HG03354 (cell line): ENCODE measurements around the gene SIRT3.
A peak's percentile ranks its signal among the peaks of the same experiment; 100 is the strongest.
"Not testable (repeated sequence)": the region's sequence is repeated elsewhere in the genome, so short reads cannot be mapped to it uniquely, and the experiment has no call there.

Experiments
- ATAC-seq: cut with Tn5 transposase; IDR thresholded peaks from one replicate; pipeline ENCODE4 v1.9.1; 2021; ENCODE audit warnings: mild to moderate bottlenecking; ENCODE audit not compliant: unreplicated experiment, poor library complexity, severe bottlenecking

Gene SIRT3

DNA sequence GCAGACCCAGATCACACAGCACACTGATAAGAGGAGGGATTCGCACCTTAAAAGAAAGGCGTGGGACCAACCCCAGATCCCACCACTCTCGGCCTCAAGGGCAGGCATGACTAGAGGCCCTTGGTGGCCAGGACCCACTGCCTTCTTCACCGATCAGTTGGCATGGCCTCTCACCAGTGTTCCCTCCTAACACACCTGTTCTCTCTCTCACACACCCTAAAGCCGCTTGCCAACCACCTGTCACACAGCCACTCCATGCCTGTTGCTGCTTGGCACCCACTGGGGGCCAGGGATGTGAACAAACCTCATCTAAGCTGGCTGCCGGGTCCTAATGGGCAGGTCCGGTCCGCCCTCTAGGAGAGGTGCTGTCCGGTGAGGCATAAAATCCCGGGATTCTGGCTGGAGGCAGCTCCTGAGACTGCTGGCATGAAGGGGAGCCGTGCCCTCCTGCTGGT, 43.4 kb downstream of the SIRT3 start, which contains the start of gene SCGB1C1:
SCGB1C1 (plus strand) TSS at position 405 of the 455 bp plus-strand sequence; CDS start at position 427, 22 bp downstream.
- not testable (repeated sequence) for ATAC-seq

DNA sequence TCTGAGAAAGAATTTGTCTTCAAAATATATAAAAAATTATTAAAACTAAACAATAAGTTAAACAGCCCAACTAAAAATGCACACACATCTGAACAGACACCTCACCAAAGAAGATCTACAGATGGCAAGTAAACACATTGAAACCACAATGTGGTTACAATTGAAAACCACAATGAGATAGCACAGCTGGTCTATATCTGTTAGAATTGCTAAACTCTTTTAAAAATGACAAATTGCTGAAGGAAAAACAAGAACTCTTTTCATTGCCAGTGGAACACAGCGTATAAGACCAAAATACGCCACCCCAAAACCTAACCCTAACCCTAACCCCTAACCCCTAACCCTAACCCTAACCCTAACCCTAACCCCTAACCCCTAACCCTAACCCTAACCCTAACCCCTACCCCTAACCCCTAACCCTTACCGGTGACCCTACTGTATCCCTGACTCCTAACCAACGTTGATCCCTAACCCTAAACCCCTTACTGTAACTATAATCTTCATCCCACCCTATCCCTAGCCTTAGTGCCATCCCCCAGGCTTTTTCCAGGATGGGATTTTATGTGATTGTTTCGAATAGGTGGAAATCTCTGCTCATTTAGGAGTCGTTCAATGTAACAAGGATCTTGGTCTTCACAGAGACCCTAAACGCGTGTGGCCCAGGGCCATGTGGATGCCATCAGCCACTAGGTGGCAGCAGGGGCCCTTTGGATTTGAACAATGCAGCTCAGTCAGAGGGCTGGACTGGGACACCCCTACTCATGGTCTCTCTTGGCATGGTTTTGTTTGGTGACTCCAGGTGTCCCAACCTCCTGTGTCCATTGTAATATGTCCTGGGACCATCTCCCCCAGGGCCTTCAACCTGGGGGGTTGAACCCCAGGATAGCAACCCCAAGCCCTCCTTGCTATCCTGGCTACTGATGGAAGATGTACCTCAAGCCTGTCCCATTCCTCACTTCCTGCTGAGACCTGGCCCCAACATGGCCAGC, 44.4 kb downstream of the SIRT3 start:
- not testable (repeated sequence) for ATAC-seq

DNA sequence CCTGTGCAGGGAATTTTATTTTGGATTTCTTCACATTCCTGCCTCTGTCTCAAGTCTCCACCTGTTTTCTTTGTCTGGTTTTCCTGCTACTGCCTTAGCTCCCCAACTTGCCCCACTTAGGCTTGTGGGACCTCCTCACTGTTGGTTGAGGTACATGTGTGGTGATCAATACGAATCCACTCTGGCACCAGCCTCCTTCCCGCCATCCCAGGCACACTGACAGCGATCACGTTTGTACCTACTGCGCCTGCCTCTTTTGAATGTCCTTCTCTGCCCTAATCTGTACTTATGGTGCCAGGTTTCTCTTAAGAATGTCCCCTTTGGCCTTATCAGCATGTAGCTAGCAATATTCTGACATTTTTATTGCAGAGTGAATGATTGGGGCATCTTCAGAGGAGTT, 45.6 kb downstream of the SIRT3 start:
- ATAC-seq = not testable (repeated sequence)

DNA sequence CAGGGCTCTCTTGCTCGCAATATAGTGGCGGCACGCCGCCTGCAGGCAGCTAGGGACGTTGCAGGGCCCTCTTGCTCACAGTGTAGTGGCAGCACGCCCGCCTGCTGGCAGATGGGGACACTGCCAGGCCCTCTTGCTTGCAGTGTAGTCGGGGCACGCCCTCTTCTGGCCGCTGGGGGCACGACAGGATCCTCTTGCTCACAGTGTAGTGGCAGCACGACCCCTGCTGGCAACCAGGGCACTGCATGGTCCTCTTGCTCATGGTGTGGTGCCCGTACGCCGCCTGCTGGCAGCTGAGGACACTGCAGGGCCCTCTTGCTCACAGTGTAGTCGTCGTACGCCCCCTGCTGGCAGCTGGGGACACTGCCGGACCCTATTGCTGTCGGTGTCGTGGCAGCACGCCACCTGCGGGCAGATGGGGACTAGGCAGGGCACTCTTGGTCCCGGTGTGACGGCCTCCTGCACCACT, 46.3 kb downstream of the SIRT3 start:
- peak; percentile 81 for ATAC-seq

DNA sequence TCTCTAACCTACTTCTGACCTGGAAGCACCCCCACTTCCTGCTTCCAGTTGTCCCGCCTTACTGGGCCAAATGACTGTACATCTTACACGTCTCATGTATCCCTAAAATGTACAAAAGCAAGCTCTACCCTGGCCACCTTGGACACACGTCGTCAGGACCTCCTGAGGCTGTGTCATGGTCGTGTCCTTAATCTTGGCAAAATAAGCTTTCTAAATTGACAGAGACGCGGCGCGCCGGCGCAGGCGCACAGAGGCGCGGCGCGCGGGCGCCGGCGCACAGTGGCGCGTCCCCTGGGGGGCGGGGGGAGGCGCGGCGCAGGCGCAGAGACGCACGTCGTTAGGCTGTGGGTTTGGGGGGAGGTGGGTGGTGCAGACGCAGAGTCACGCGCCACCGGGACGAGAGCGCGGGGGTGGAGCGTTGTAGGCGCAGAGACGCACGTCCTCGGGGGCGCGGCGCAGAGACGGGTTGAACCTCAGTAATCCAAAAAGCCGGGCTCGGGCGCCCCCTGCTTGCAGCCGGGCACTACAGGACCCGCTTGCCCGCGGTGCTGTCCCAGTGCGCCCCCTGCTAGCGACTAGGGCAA, 46.9 kb downstream of the SIRT3 start:
- ATAC-seq = not testable (repeated sequence)

DNA sequence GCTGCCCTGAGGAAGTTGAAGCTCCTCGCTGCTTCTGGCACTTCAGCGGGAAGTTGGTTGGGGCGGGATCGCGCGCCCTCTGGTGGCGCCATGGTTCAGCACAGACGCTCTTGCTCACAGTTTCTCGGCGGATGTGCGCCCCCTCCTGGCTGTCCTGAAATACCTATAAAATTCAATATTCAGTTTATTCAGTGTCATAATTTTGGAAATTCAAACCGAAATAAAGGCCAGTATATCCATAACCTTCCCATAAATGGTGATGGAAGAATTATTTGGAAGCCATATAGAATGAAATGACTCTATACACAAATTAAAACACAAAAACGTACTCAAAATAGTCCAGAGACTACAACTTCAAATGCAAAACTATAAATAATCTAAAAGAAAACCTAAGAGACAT, 55.9 kb downstream of the SIRT3 start:
- not testable (repeated sequence) for ATAC-seq
